BLaER1 (cell line): Measurements from ENCODE around the gene SLC38A8.

Experiments
- H3K27ac ChIP-seq: shearing (Covaris generic); formaldehyde crosslinking; 2 replicates; pipeline ENCODE4 v1.8.1; 2022
- H3K27me3 ChIP-seq: shearing (Covaris generic); formaldehyde crosslinking; 2 replicates; pipeline ENCODE4 v1.8.1; 2022
- H3K36me3 ChIP-seq: shearing (Covaris generic); formaldehyde crosslinking; 2 replicates; pipeline ENCODE4 v1.8.1; 2022
- H3K4me1 ChIP-seq: shearing (Covaris generic); formaldehyde crosslinking; 2 replicates; pipeline ENCODE4 v1.8.1; 2022
- H3K4me2 ChIP-seq: shearing (Covaris generic); formaldehyde crosslinking; 2 replicates; pipeline ENCODE4 v1.8.1; 2022
- H3K4me3 ChIP-seq: shearing (Covaris generic); formaldehyde crosslinking; 2 replicates; pipeline ENCODE4 v1.8.1; 2022
- H3K9ac ChIP-seq: shearing (Covaris generic); formaldehyde crosslinking; 2 replicates; pipeline ENCODE4 v1.8.1; 2022
- H3K9me3 ChIP-seq: shearing (Covaris generic); formaldehyde crosslinking; 2 replicates; pipeline ENCODE4 v1.8.1; 2022
- H4K20me1 ChIP-seq: shearing (Covaris generic); formaldehyde crosslinking; 2 replicates; pipeline ENCODE4 v1.8.1; 2022
- Cebpa-rat ChIP-seq: shearing (Covaris generic); IDR thresholded peaks from 2 replicates; pipeline ENCODE4 v1.8.1; 2022

Gene SLC38A8

DNA sequence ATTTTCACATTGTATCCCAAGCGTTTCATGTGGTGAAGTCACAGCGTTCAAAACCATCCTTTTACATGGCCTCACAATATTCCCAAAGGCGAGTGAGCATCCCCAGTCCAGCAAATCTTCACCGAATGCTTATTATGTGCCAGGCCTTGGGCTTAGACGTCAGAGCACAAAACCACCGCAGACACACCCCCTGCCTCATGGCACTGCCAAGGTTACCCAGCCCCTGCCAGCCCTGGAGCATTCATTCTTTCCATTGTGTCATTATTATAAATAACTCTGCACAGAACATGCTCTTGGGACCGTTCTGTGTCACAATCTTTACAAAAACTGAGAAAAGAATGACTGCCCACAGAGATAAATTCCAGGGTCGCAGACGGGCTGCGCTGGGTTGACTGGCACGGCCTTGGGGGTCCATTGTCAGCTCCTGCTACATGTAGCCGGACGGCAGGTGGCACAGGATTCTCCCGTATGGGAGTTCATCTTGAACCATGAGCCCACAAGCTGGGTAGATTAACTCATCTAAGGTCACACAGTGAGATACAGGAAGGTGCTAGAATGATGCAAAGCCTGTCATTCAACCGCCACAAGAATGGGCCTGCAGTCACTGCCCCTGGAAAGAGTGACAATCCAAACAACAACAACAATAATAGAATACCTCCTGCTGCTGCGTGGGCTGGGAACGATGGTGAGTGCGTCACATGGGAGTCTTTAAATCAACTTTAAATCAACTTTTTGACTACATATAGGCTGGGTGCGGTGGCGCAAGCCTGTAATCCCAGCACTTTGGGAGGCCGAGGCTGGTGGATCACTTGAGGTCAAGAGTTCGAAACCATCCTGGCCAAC, 79.1 kb downstream of the SLC38A8 start:
- TF ChIP-seq Cebpa-rat: no peak
- Histone ChIP-seq H3K27me3 (peaks cover 5% of the 10 kb centered on the region; the same call in 1 of the 2 replicates), H4K20me1 (no peaks in the 10 kb centered on the region), H3K9me3 (no peaks in the 10 kb centered on the region), H3K36me3 (no peaks in the 10 kb centered on the region), H3K4me2 (no peak overlapping the region), H3K4me1 (no peaks in the 10 kb centered on the region), H3K9ac (no peak overlapping the region), H3K4me3 (no peak overlapping the region), H3K27ac (no peak overlapping the region)

DNA sequence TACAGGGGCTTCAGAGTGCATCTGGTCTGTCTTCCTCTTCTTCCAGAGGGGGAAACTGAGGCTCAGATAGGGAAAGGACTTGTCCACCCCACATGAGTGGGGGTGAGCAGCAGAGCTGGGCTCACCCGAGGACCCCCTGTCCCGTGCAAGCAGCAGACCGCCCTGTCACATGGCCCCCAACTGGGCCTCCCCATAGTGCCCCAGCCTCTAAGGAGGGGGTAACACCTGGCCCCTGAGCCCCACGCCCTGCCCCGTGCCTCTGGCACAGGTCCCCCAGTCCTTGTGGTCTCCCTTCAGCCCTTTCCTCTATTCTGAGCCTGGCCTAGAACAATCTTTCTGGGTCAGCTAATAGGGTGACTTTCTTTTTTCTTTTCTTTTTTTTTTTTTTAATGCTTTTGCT, 81.0 kb downstream of the SLC38A8 start:
- H3K9me3 ChIP-seq: no peaks in the 10 kb centered on the region
- no peak overlapping the region for H3K27ac ChIP-seq
- no peaks in the 10 kb centered on the region for H4K20me1 ChIP-seq
- H3K9ac ChIP-seq: no peak overlapping the region
- no peaks in the 10 kb centered on the region for H3K27me3 ChIP-seq
- H3K4me1 ChIP-seq: no peaks in the 10 kb centered on the region
- no peak overlapping the region for H3K4me2 ChIP-seq
- no peaks in the 10 kb centered on the region for H3K36me3 ChIP-seq
- no peak overlapping the region for H3K4me3 ChIP-seq
- no peak for TF ChIP-seq Cebpa-rat

DNA sequence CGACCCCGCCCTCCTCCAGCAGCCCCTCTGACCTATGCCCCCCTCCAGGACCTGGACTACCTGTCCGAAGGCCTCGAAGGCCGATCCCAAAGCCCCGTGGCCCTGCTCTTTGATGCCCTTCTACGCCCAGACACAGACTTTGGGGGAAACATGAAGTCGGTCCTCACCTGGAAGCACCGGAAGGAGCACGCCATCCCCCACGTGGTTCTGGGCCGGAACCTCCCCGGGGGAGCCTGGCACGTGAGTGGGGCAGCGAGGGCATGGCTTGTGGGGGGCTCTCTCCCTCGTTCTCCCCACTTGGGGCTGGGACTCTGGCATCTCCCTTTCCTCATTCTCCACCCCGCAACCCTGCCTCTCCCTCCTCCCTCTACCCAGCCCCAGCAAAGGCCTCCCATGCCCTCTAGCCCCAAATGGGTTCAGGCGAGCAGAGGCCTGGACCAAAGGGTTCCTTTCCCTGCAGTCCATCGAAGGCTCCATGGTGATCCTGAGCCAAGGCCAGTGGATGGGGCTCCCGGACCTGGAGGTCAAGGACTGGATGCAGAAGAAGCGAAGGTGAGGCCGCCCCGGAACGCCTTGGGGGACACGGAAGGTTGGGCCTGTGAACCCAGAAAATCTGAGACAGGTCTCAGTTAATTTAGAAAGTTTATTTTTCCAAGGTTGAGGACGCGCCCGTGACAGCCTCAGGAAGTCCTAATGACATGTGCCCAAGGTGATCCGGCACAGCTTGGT, 81.9 kb downstream of the SLC38A8 start:
- no peak overlapping the region for H3K4me3 ChIP-seq
- no peak overlapping the region for H3K4me2 ChIP-seq
- no peak for TF ChIP-seq Cebpa-rat
- no peak overlapping the region for H3K9ac ChIP-seq
- peaks cover 2% of the 10 kb centered on the region; the same call in 1 of the 2 replicates for H3K27me3 ChIP-seq
- H3K27ac ChIP-seq: no peak overlapping the region
- no peaks in the 10 kb centered on the region for H3K9me3 ChIP-seq
- H4K20me1 ChIP-seq: no peaks in the 10 kb centered on the region
- no peaks in the 10 kb centered on the region for H3K4me1 ChIP-seq
- no peaks in the 10 kb centered on the region for H3K36me3 ChIP-seq
